Fibroblast of the aortic adventitia (primary cell): ENCODE measurements around the gene IER5L. TPM values are rescaled to one million over a fixed set of nuclear protein-coding genes. Genes with fewer than 3 reads are reported as not detected.

Source experiments
- DNase-seq: peaks from one replicate; pipeline ENCODE4 v3.0.0-alpha.2; 2010; ENCODE audit warnings: low read depth
- H3K4me3 ChIP-seq: 2 replicates; pipeline ENCODE4 v1.5.1; 2011; ENCODE audit warnings: low read depth, mild to moderate bottlenecking, control low read depth, low read length, moderate library complexity
- CTCF ChIP-seq: IDR thresholded peaks from 2 replicates; pipeline ENCODE4 v1.5.1; 2011; ENCODE audit warnings: mild to moderate bottlenecking, low read length, control low read depth, inconsistent platforms; ENCODE audit not compliant: insufficient read depth
- total RNA-seq: library from RNA; depleted of rRNA; stranded (reverse); fragments of >200 nt; gene quantifications from 2 replicates; pipeline ENCODE4 v1.2.3, GENCODE V29; 2012; ENCODE audit warnings: low replicate concordance

IER5L gene
- total RNA-seq, 1 donor = 42.0 TPM

GRCh38 chr9:129176701-129177442 is 1.2 kb downstream of the IER5L start:
- DNase-seq = peak; percentile 41
- TF ChIP-seq CTCF = no peak
- H3K4me3 ChIP-seq = peak overlapping the region; percentile 87

- DNase-seq = peak; percentile 92
- no peak for TF ChIP-seq CTCF
- H3K4me3 ChIP-seq = peak overlapping the region; percentile 87
Measured at GRCh38 chr9:129175825-129176633, 2.0 kb downstream of the IER5L start.

GRCh38 chr9:129175515-129175824 is 2.6 kb downstream of the IER5L start:
- peak overlapping the region; percentile 87 for H3K4me3 ChIP-seq
- DNase-seq = no peak
- TF ChIP-seq CTCF = no peak

GRCh38 chr9:129174724-129175514 is 3.1 kb downstream of the IER5L start:
- peak; percentile 94 for DNase-seq
- H3K4me3 ChIP-seq = peak overlapping the region; percentile 87
- TF ChIP-seq CTCF = no peak

GRCh38 chr9:129174102-129174723 is 3.8 kb downstream of the IER5L start:
- TF ChIP-seq CTCF = peak; percentile 96

More at GRCh38 chr9:129174102-129174723, 3.8 kb downstream of the IER5L start:
- peak overlapping the region; percentile 87 for H3K4me3 ChIP-seq
- DNase-seq = peak; percentile 96
